HepG2 (cell line): ENCODE results near the gene BRD2. TPM values are rescaled to one million over a fixed set of nuclear protein-coding genes. Genes with fewer than 3 reads are reported as not detected.
A peak's percentile ranks its signal among the peaks of the same experiment; 100 is the strongest.

Source experiments
- ARHGAP35 ChIP-seq: sonication (generic); formaldehyde crosslinking; IDR thresholded peaks from 2 replicates; pipeline ENCODE4 v1.9.0; 2022; ENCODE audit warnings: mild to moderate bottlenecking, inconsistent platforms, moderate library complexity, missing genetic modification reagents, borderline replicate concordance
- ATF2 ChIP-seq: sonication (generic); formaldehyde crosslinking; IDR thresholded peaks from 2 replicates; pipeline ENCODE4 v1.4.0; 2020; ENCODE audit warnings: missing genetic modification reagents
- FOXJ3 ChIP-seq: sonication (generic); formaldehyde crosslinking; IDR thresholded peaks from 2 replicates; pipeline ENCODE4 v1.4.0; 2020; ENCODE audit warnings: missing genetic modification reagents, mild to moderate bottlenecking, borderline replicate concordance
- GATAD2A ChIP-seq: IDR thresholded peaks from 2 replicates; pipeline ENCODE4 v1.6.1; 2016
- HCFC1 ChIP-seq: fragments of 150-350 bp; IDR thresholded peaks from 2 replicates; pipeline ENCODE4 v1.6.1; 2014; ENCODE audit warnings: low read depth, low read length
- HNRNPLL ChIP-seq: fragments of 200-400 bp; formaldehyde crosslinking; IDR thresholded peaks from 2 replicates; pipeline ENCODE4 v1.6.1; 2017; ENCODE audit warnings: mild to moderate bottlenecking, low read depth, low read length; ENCODE audit not compliant: poor library complexity, severe bottlenecking
- JUND ChIP-seq: sonication (generic); formaldehyde crosslinking; IDR thresholded peaks from 2 replicates; pipeline ENCODE4 v1.8.0; 2022; ENCODE audit warnings: mild to moderate bottlenecking, missing genetic modification reagents
- MBNL3 ChIP-seq: fragments of 250-450 bp; sonication (Bioruptor Pico); conservative IDR thresholded peaks from 2 replicates; pipeline ENCODE4 v1.8.0; 2022; ENCODE audit warnings: mild to moderate bottlenecking, inconsistent platforms
- NCOA1 ChIP-seq: sonication (generic); formaldehyde crosslinking; IDR thresholded peaks from 2 replicates; pipeline ENCODE4 v1.9.0; 2021; ENCODE audit warnings: missing genetic modification reagents
- ONECUT2 ChIP-seq: sonication (generic); formaldehyde crosslinking; IDR thresholded peaks from 2 replicates; pipeline ENCODE4 v1.4.0; 2020; ENCODE audit warnings: missing genetic modification reagents
- PAX8 ChIP-seq: sonication (generic); formaldehyde crosslinking; IDR thresholded peaks from 2 replicates; pipeline ENCODE4 v1.8.0; 2022; ENCODE audit warnings: mild to moderate bottlenecking, missing genetic modification reagents, borderline replicate concordance
- REXO4 ChIP-seq: sonication (generic); formaldehyde crosslinking; IDR thresholded peaks from 2 replicates; pipeline ENCODE4 v1.8.0; 2022; ENCODE audit warnings: missing genetic modification reagents, mild to moderate bottlenecking, borderline replicate concordance
- SIX1 ChIP-seq: sonication (generic); formaldehyde crosslinking; IDR thresholded peaks from 2 replicates; pipeline ENCODE4 v1.4.0; 2020; ENCODE audit warnings: missing genetic modification reagents, borderline replicate concordance
- THYN1 ChIP-seq: sonication (generic); formaldehyde crosslinking; IDR thresholded peaks from 2 replicates; pipeline ENCODE4 v1.8.1; 2023; ENCODE audit warnings: low read depth, mild to moderate bottlenecking, moderate library complexity, missing genetic modification reagents, borderline replicate concordance
- ZFP90 ChIP-seq: sonication (generic); formaldehyde crosslinking; IDR thresholded peaks from 2 replicates; pipeline ENCODE4 v1.8.0; 2022; ENCODE audit warnings: missing genetic modification reagents, mild to moderate bottlenecking, inconsistent platforms, borderline replicate concordance
- ZIK1 ChIP-seq: sonication (generic); formaldehyde crosslinking; IDR thresholded peaks from 2 replicates; pipeline ENCODE4 v1.5.0; 2020; ENCODE audit warnings: mild to moderate bottlenecking, low read depth, missing genetic modification reagents, borderline replicate concordance
- ZNF276 ChIP-seq: sonication (generic); formaldehyde crosslinking; IDR thresholded peaks from 2 replicates; pipeline ENCODE4 v1.4.0; 2020; ENCODE audit warnings: mild to moderate bottlenecking, low read depth, missing genetic modification reagents
- ZNF670 ChIP-seq: sonication (generic); formaldehyde crosslinking; IDR thresholded peaks from 2 replicates; pipeline ENCODE4 v1.8.0; 2022; ENCODE audit warnings: mild to moderate bottlenecking, missing genetic modification reagents, borderline replicate concordance
- ZSCAN21 ChIP-seq: sonication (generic); formaldehyde crosslinking; IDR thresholded peaks from 2 replicates; pipeline ENCODE4 v1.8.0; 2022; ENCODE audit warnings: mild to moderate bottlenecking, missing genetic modification reagents, moderate library complexity, borderline replicate concordance
- polyA plus RNA-seq, 8 experiments: library from polyadenylated mRNA; depleted of rRNA in 3 of 8; stranded (reverse) in 7 of 8; unstranded in 1 of 8; fragments of >200 nt; fragmentation: Illumina TruSeq in 4 of 8; extraction: Trizol in 4 of 8; gene quantifications; 2 replicates each; pipeline versions ENCODE4 v1.2.1 to v1.2.3, GENCODE V29; 2011 to 2016; ENCODE audit warnings: low read depth in 4 of 8, missing spikeins in 1 of 8, mixed read lengths in 1 of 8; ENCODE audit not compliant: insufficient read depth in 1 of 8
- total RNA-seq, 5 experiments: library from RNA; depleted of rRNA; stranded (reverse); fragments of >200 nt; fragmentation: Illumina TruSeq; extraction: Trizol; gene quantifications; 2 replicates each; pipeline ENCODE4 v1.2.3, GENCODE V29; 2016; ENCODE audit warnings: low read depth in 1 of 5
- TF ChIP-seq, protein P1 (sequence below): sonication (generic); formaldehyde crosslinking; IDR thresholded peaks from 2 replicates; pipeline ENCODE4 v1.4.0; 2020; ENCODE audit warnings: missing genetic modification reagents
- TF ChIP-seq, protein P2 (sequence below): sonication (generic); formaldehyde crosslinking; conservative IDR thresholded peaks from 2 replicates; pipeline ENCODE4 v1.8.0; 2022; ENCODE audit warnings: missing genetic modification reagents
- TF ChIP-seq, protein P3 (sequence below): sonication (generic); formaldehyde crosslinking; IDR thresholded peaks from 2 replicates; pipeline ENCODE4 v1.5.0; 2020; ENCODE audit warnings: missing genetic modification reagents, mild to moderate bottlenecking, borderline replicate concordance

The BRD2 gene
- total and polyA plus RNA-seq, 2 of the 13 experiments (the other 11 are each of a cell fraction or from before 2014, with no cell fraction given) = 143 to 202 TPM

- TF ChIP-seq, protein P1, sequence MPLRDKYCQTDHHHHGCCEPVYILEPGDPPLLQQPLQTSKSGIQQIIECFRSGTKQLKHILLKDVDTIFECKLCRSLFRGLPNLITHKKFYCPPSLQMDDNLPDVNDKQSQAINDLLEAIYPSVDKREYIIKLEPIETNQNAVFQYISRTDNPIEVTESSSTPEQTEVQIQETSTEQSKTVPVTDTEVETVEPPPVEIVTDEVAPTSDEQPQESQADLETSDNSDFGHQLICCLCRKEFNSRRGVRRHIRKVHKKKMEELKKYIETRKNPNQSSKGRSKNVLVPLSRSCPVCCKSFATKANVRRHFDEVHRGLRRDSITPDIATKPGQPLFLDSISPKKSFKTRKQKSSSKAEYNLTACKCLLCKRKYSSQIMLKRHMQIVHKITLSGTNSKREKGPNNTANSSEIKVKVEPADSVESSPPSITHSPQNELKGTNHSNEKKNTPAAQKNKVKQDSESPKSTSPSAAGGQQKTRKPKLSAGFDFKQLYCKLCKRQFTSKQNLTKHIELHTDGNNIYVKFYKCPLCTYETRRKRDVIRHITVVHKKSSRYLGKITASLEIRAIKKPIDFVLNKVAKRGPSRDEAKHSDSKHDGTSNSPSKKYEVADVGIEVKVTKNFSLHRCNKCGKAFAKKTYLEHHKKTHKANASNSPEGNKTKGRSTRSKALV (CRISPR knock-in tag) = no peak
- TF ChIP-seq, protein P2, sequence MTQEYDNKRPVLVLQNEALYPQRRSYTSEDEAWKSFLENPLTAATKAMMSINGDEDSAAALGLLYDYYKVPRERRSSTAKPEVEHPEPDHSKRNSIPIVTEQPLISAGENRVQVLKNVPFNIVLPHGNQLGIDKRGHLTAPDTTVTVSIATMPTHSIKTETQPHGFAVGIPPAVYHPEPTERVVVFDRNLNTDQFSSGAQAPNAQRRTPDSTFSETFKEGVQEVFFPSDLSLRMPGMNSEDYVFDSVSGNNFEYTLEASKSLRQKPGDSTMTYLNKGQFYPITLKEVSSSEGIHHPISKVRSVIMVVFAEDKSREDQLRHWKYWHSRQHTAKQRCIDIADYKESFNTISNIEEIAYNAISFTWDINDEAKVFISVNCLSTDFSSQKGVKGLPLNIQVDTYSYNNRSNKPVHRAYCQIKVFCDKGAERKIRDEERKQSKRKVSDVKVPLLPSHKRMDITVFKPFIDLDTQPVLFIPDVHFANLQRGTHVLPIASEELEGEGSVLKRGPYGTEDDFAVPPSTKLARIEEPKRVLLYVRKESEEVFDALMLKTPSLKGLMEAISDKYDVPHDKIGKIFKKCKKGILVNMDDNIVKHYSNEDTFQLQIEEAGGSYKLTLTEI (CRISPR knock-in tag) = no peak
- TF ChIP-seq ONECUT2 (CRISPR knock-in tag) (no peak), ZFP90 (CRISPR knock-in tag) (no peak), MBNL3 (CRISPR knock-in tag) (no peak), HNRNPLL (no peak), THYN1 (CRISPR knock-in tag) (no peak), PAX8 (0 out of 2 replicates have a peak, but pooled peaks have one; percentile 51), ATF2 (CRISPR knock-in tag) (no peak), GATAD2A (CRISPR knock-in tag) (no peak), SIX1 (CRISPR knock-in tag) (0 out of 2 replicates have a peak, but pooled peaks have one; percentile 13), ZNF276 (no peak; the same call in 1 of the 2 replicates), REXO4 (CRISPR knock-in tag) (no peak), ZIK1 (CRISPR knock-in tag) (peak; percentile 3; the same call in 1 of the 2 replicates), ARHGAP35 (no peak), JUND (CRISPR knock-in tag) (no peak), NCOA1 (CRISPR knock-in tag) (no peak), FOXJ3 (CRISPR knock-in tag) (no peak; the same call in 1 of the 2 replicates), ZSCAN21 (CRISPR knock-in tag) (no peak; the same call in 1 of the 2 replicates), HCFC1 (no peak), ZNF670 (0 out of 2 replicates have a peak, but pooled peaks have one; percentile 63)
- TF ChIP-seq, protein P3, sequence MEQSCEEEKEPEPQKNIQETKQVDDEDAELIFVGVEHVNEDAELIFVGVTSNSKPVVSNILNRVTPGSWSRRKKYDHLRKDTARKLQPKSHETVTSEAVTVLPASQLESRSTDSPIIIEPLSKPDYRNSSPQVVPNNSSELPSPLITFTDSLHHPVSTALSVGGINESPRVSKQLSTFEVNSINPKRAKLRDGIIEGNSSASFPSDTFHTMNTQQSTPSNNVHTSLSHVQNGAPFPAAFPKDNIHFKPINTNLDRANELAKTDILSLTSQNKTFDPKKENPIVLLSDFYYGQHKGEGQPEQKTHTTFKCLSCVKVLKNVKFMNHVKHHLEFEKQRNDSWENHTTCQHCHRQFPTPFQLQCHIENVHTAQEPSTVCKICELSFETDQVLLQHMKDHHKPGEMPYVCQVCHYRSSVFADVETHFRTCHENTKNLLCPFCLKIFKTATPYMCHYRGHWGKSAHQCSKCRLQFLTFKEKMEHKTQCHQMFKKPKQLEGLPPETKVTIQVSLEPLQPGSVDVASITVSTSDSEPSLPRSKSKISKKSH (CRISPR knock-in tag) = no peak
These were observed 2.8 kb downstream of the BRD2 start (continued) for GRCh38 chr6:32971242-32971580.
